Chondrocyte (in vitro differentiated cells): ENCODE measurements around the gene CACNG8. TPM values are rescaled to one million over a fixed set of nuclear protein-coding genes. Genes with fewer than 3 reads are reported as not detected.

Source experiments
- DNase-seq: peaks from one replicate; pipeline ENCODE4 v3.0.0; 2021; ENCODE audit warnings: mixed read lengths, low spot score
- H3K27ac Mint-ChIP-seq: one replicate; pipeline ENCODE4 v1.8.0; 2021; ENCODE audit warnings: mild to moderate bottlenecking, moderate library complexity, mixed read lengths; ENCODE audit not compliant: unreplicated experiment
- H3K27me3 Mint-ChIP-seq: 2 replicates; pipeline ENCODE4 v1.8.0; 2021; ENCODE audit warnings: low read depth, mixed read lengths
- H3K36me3 Mint-ChIP-seq: 2 replicates; pipeline ENCODE4 v1.8.0; 2021; ENCODE audit warnings: low read depth, mixed read lengths
- H3K4me1 Mint-ChIP-seq: 2 replicates; pipeline ENCODE4 v1.8.0; 2021; ENCODE audit warnings: low read depth, mild to moderate bottlenecking, mixed read lengths
- H3K4me3 Mint-ChIP-seq: one replicate; pipeline ENCODE4 v1.8.0; 2021; ENCODE audit warnings: mild to moderate bottlenecking, moderate library complexity, mixed read lengths; ENCODE audit not compliant: unreplicated experiment
- H3K9me3 Mint-ChIP-seq: 2 replicates; pipeline ENCODE4 v1.8.0; 2021; ENCODE audit warnings: low read depth, mixed read lengths
- CTCF ChIP-seq: fragments of 200-600 bp; sonication (generic); IDR thresholded peaks from 2 replicates; pipeline ENCODE4 v1.5.0; 2021; ENCODE audit warnings: antibody characterized with exemption, mild to moderate bottlenecking, moderate library complexity
- total RNA-seq: library from RNA; stranded (reverse); gene quantifications from 3 replicates; pipeline ENCODE4 v1.2.1, GENCODE V29; 2021

CACNG8 gene
- total RNA-seq, 1 donor from 2014 or later: 0.05 TPM

GRCh38 chr19:53981376-53981951, 18.7 kb downstream of the CACNG8 start:
- Mint-ChIP-seq H3K4me1 (peaks cover 19% of the 10 kb centered on the region), H3K9me3 (no peaks in the 10 kb centered on the region), H3K27ac (no peak overlapping the region), H3K27me3 (peaks cover 36% of the 10 kb centered on the region), H3K36me3 (peaks cover 7% of the 10 kb centered on the region), H3K4me3 (peak overlapping the region; percentile 31)
- TF ChIP-seq CTCF: no peak
- DNase-seq: no peak

GRCh38 chr19:53982001-53982451, 19.3 kb downstream of the CACNG8 start:
- Mint-ChIP-seq H3K27me3 (peaks cover 36% of the 10 kb centered on the region), H3K4me3 (no peak overlapping the region), H3K4me1 (peaks cover 19% of the 10 kb centered on the region), H3K27ac (no peak overlapping the region), H3K36me3 (peaks cover 7% of the 10 kb centered on the region), H3K9me3 (no peaks in the 10 kb centered on the region)
- TF ChIP-seq CTCF: no peak
- DNase-seq: no peak

- DNase-seq: no peak
- H3K36me3 Mint-ChIP-seq: peaks cover 7% of the 10 kb centered on the region
- TF ChIP-seq CTCF: no peak
- peaks cover 35% of the 10 kb centered on the region for H3K27me3 Mint-ChIP-seq
- H3K4me1 Mint-ChIP-seq: peaks cover 16% of the 10 kb centered on the region
- H3K4me3 Mint-ChIP-seq: no peak overlapping the region
- H3K9me3 Mint-ChIP-seq: no peaks in the 10 kb centered on the region
- no peak overlapping the region for H3K27ac Mint-ChIP-seq
Observed at GRCh38 chr19:53982611-53983010, 19.9 kb downstream of the CACNG8 start.

GRCh38 chr19:53983457-53984289, 20.9 kb downstream of the CACNG8 start:
- H3K27me3 Mint-ChIP-seq: peaks cover 27% of the 10 kb centered on the region
- H3K4me3 Mint-ChIP-seq: no peak overlapping the region
- H3K9me3 Mint-ChIP-seq: no peaks in the 10 kb centered on the region
- H3K27ac Mint-ChIP-seq: no peak overlapping the region
- DNase-seq: no peak
- peaks cover 11% of the 10 kb centered on the region for H3K4me1 Mint-ChIP-seq
- TF ChIP-seq CTCF: no peak
- peaks cover 7% of the 10 kb centered on the region for H3K36me3 Mint-ChIP-seq

- no peak for TF ChIP-seq CTCF
- H3K9me3 Mint-ChIP-seq: no peaks in the 10 kb centered on the region
- no peak for DNase-seq
Observed at GRCh38 chr19:53985863-53986262, 23.1 kb downstream of the CACNG8 start.

More at GRCh38 chr19:53985863-53986262, 23.1 kb downstream of the CACNG8 start:
- Mint-ChIP-seq H3K4me1 (no peaks in the 10 kb centered on the region), H3K4me3 (no peak overlapping the region), H3K27ac (no peak overlapping the region), H3K27me3 (peaks cover 15% of the 10 kb centered on the region), H3K36me3 (peaks cover 1% of the 10 kb centered on the region)
